ENCODE results near the gene ZNF276.
"Not testable (repeated sequence)": the region's sequence is repeated elsewhere in the genome, so short reads cannot be mapped to it uniquely, and the experiment has no call there.

ZNF276 gene

DNA sequence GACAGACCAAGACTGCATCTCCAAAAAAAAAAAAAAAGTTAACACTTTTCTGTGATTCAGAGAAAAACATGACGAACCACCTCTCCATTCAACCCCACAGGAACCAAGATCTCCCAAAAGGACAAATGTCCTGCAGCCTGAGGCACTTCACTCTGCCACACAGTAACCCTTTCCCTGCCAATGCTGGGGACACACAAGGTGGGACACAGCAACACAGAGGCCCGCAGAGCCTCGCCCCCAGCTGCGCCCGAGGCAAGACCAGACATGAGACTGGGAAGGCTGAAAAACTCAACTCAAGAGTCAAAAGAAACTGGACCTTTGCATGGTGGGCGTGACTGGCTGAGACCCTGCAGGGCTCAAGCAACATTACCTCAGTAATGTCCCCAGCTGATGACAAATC lies 61.2 kb downstream of the ZNF276 start:
- DNase-seq (ENCODE audit: low read depth in 3 of 3): no peak

- not testable (repeated sequence) for DNase-seq (ENCODE audit: low read depth in 3 of 3)
Measured at GRCh38 chr16:89783952-89784351, 62.6 kb downstream of the ZNF276 start.

- no peak for DNase-seq (ENCODE audit: low read depth in 3 of 3)
Measured at GRCh38 chr16:89784406-89784805, 63.1 kb downstream of the ZNF276 start.

GRCh38 chr16:89785523-89786155 lies 64.3 kb downstream of the ZNF276 start:
- no peak for DNase-seq (ENCODE audit: low read depth in 3 of 3)

DNA sequence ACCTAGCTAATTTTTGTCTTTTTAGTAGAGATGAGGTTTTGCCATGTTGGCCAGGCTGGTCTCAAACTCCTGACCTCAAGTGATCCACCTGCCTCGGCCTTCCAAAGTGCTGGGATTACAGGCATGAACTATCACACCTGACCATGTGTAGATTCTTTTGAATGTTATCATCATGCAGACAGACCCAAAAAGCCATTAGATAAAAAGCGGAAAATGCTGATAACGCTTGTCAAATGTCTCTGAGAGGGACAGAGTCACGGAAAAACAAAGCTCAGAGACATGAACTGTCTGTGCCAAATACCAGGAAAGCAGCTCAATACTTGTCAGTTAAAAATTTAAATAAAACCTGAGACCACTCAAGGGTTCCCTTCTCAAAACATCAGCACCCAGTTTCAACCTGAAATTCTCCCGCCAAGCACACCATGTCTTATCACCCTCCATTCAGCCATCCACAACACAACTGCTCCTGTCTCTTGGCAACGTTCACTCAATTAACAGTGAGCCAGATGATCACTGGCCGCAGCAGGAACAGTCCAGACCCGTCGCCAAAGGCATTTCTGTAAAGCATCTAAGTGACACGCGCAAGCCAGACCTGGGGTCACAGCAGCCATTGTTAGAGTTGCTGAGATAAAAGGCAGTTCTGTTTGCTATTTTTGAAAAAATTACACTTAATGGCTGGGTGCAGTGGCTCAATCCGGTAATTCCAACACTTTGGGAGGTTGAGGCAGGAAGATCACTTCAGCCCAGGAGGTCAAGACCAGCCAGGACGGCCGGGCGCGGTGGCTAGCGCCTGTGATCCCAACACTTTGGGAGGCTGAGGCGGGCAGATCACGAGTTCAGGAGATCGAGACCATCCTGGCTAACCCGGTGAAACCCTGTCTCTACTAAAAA lies 65.4 kb downstream of the ZNF276 start:
- DNase-seq (ENCODE audit: low read depth in 3 of 3): no peak

DNA sequence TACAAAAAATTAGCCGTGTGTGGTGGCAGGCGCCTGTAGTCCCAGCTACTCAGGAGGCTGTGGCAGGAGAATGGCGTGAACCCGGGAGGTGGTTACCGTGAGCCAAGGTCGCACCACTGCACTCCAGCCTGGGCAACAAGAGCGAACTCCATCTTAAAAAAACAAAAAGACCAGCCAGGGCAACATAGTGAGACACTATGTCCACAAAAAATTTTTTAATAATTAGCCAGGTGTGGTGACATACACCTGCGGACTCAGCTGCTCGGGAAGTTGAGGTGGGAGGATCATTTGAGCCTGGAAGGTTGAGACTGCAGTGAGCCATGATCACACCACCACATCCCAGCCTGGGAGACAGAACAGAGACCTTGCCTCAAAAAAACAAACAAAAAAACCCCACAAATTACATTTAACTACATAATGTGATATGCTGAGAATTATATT lies 66.0 kb downstream of the ZNF276 start:
- DNase-seq (ENCODE audit: low read depth in 3 of 3): no peak
